ENCODE data around the gene LSAMP. TPM values are rescaled to one million over a fixed set of nuclear protein-coding genes. Genes with fewer than 3 reads are reported as not detected.

Gene LSAMP
- total and polyA plus RNA-seq, 2 experiments from 2014 or later, result 4.6 to 6.0 TPM

DNA sequence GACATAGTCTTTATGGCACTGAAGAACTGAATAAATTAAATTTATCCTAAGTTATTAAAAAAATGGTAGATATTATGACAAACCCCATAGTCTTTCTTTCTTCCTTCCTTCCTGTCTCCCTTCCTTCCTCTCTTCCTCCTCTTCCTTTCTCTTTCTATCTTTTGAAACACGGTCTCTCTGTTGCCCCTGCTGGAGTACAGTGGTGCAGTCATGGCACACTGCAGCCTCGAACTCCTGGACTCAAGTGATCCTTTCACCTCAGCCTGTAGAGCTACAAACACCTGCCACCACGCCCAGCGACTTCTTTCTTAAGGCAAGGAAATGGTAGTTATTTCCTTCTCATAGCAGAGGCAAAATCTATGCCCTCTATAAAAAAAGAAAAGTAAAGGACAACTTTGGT, 467.4 kb downstream of the LSAMP start:
- no peak for DNase-seq (ENCODE audit: low read depth in 1 of 2, low spot score in 1 of 2)

DNA sequence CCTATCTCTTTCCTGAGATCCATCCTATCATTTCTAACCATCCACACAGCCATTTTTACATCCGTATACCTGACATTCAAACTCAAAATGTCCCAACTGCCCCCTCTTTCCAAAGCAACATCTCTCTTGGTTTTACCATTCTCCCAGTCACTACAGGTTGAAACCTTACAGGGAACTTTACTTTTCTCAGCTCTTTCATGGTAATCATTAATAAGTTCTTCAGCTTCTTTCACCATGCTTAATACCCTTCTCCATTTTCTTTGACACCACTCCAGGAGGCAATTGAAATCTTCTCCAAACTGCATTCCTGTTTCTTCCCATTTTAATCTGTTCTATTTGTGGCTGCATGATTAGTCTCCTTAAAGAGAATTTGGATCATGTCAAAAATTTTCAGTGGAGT, 469.5 kb downstream of the LSAMP start:
- no peak for TF ChIP-seq CTCF (IDR thresholded peaks at IDR 0.05; ENCODE audit: low read depth, low read length)
- Histone ChIP-seq H3K36me3 (no peaks in the 10 kb centered on the region), H3K9me3 (ENCODE audit: low read depth) (no peaks in the 10 kb centered on the region), H3K27me3 (no peaks in the 10 kb centered on the region), H3K4me1 (ENCODE audit: low read depth) (no peaks in the 10 kb centered on the region), H3K27ac (no peak overlapping the region), H3K4me3 (no peak overlapping the region)
- DNase-seq (ENCODE audit: low read depth in 1 of 2, low spot score in 1 of 2), result no peak

More for the DNA sequence above, 467.4 kb downstream of the LSAMP start:
- TF ChIP-seq CTCF (IDR thresholded peaks at IDR 0.05; ENCODE audit: low read depth, low read length), result no peak
- H3K4me1 ChIP-seq (ENCODE audit: low read depth), result no peaks in the 10 kb centered on the region
- no peak overlapping the region for H3K4me3 ChIP-seq
- no peak overlapping the region for H3K27ac ChIP-seq
- H3K36me3 ChIP-seq, result no peaks in the 10 kb centered on the region
- H3K27me3 ChIP-seq, result no peaks in the 10 kb centered on the region
- no peaks in the 10 kb centered on the region for H3K9me3 ChIP-seq (ENCODE audit: low read depth)

DNA sequence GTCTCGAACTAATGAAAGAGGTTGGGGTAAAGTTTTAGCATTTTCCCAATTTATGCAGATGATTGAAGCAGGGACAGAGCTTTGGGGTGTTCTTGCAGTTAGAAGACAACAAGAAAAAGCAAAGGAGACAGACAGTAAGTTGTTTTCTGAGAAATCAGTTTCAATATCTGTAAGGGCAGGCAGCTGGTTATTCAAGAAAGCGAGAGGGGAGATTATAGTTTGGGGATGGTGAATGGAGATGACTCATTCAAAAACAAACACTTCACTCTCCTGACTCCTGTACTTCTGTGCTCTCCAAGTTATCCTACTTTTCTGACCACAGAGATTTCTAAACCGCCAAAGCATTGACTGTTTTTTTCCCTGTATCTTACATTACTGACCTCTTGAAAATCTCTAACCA, 469.9 kb downstream of the LSAMP start:
- no peaks in the 10 kb centered on the region for H3K27me3 ChIP-seq
- no peak for TF ChIP-seq CTCF (IDR thresholded peaks at IDR 0.05; ENCODE audit: low read depth, low read length)
- H3K4me3 ChIP-seq, result no peak overlapping the region
- no peaks in the 10 kb centered on the region for H3K4me1 ChIP-seq (ENCODE audit: low read depth)
- H3K9me3 ChIP-seq (ENCODE audit: low read depth), result no peaks in the 10 kb centered on the region
- no peak overlapping the region for H3K27ac ChIP-seq
- no peaks in the 10 kb centered on the region for H3K36me3 ChIP-seq
- DNase-seq (ENCODE audit: low read depth in 1 of 2, low spot score in 1 of 2), result peak in 1 of 2 donors; percentile 70

GRCh38 chr3:115974940-115975339, 470.3 kb downstream of the LSAMP start:
- TF ChIP-seq CTCF (IDR thresholded peaks at IDR 0.05; ENCODE audit: low read depth, low read length), result no peak
- Histone ChIP-seq H3K27me3 (no peaks in the 10 kb centered on the region), H3K9me3 (ENCODE audit: low read depth) (no peaks in the 10 kb centered on the region), H3K4me1 (ENCODE audit: low read depth) (no peaks in the 10 kb centered on the region), H3K27ac (no peak overlapping the region), H3K4me3 (no peak overlapping the region), H3K36me3 (no peaks in the 10 kb centered on the region)
- no peak for DNase-seq (ENCODE audit: low read depth in 1 of 2, low spot score in 1 of 2)

- Histone ChIP-seq H3K27ac (no peak overlapping the region), H3K36me3 (no peaks in the 10 kb centered on the region), H3K27me3 (no peaks in the 10 kb centered on the region), H3K4me1 (ENCODE audit: low read depth) (no peaks in the 10 kb centered on the region), H3K4me3 (no peak overlapping the region), H3K9me3 (ENCODE audit: low read depth) (no peaks in the 10 kb centered on the region)
- no peak for TF ChIP-seq CTCF (IDR thresholded peaks at IDR 0.05; ENCODE audit: low read depth, low read length)
- DNase-seq (ENCODE audit: low read depth in 1 of 2, low spot score in 1 of 2), result no peak
Observed at GRCh38 chr3:115968871-115969270, 476.4 kb downstream of the LSAMP start.

DNA sequence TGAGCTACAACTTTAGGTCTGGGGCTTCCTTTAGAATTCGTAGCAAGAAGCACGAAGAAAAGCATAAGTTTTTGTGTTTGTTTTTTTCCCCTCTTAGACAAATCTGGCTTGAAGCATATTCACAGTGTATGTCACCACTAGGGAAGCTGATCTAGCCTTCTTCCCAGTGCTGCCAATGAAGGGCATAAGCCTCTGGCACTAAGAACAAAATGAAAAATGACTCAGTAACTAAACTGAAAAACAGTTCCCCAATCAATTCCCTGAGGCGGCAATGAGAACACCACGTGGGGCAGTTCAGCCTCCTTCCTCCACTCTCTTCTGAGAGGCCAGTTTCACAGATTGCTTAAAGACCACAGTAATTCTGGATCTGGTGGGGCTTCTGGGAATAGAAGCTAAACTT, 483.9 kb downstream of the LSAMP start:
- no peak for DNase-seq (ENCODE audit: low read depth in 1 of 2, low spot score in 1 of 2)
- Histone ChIP-seq H3K4me1 (ENCODE audit: low read depth) (no peaks in the 10 kb centered on the region), H3K27me3 (no peaks in the 10 kb centered on the region), H3K27ac (no peak overlapping the region), H3K4me3 (no peak overlapping the region), H3K9me3 (ENCODE audit: low read depth) (no peaks in the 10 kb centered on the region), H3K36me3 (no peaks in the 10 kb centered on the region)
- no peak for TF ChIP-seq CTCF (IDR thresholded peaks at IDR 0.05; ENCODE audit: low read depth, low read length)
